Neural cell (in vitro differentiated cells): ENCODE data around the gene YKT6. TPM values are rescaled to one million over a fixed set of nuclear protein-coding genes. Genes with fewer than 3 reads are reported as not detected.

Experiments used
- H2AFZ ChIP-seq: fragments of 200-600, 300-800 bp; sonication (generic), shearing (Covaris generic); 2 replicates; pipeline ENCODE4 v1.6.0; 2014; ENCODE audit warnings: low read depth, mild to moderate bottlenecking, antibody characterized with exemption, low read length, moderate library complexity
- H3F3A ChIP-seq: fragments of 200-600 bp; shearing (Covaris generic); 2 replicates; pipeline ENCODE4 v1.6.1; 2016; ENCODE audit warnings: mild to moderate bottlenecking, moderate library complexity, mixed read lengths, antibody characterized with exemption, low read length; ENCODE audit not compliant: insufficient read depth, poor library complexity, severe bottlenecking
- H3K27ac ChIP-seq: fragments of 200-600, 300-800 bp; sonication (generic), shearing (Covaris generic); 2 replicates; pipeline ENCODE4 v1.5.1; 2014; ENCODE audit warnings: mild to moderate bottlenecking, low read length, moderate library complexity
- H3K27me3 ChIP-seq: fragments of 300-800, 200-600 bp; sonication (generic), shearing (Covaris generic); 2 replicates; pipeline ENCODE4 v1.6.0; 2014; ENCODE audit warnings: mild to moderate bottlenecking, low read depth, low read length, moderate library complexity; ENCODE audit not compliant: insufficient read depth
- H3K36me3 ChIP-seq: fragments of 300-800, 200-600 bp; sonication (generic), shearing (Covaris generic); 2 replicates; pipeline ENCODE4 v1.5.1; 2014; ENCODE audit warnings: mild to moderate bottlenecking, antibody characterized with exemption, low read length, moderate library complexity; ENCODE audit not compliant: insufficient read depth
- H3K4me2 ChIP-seq: fragments of 300-800, 200-600 bp; sonication (generic), shearing (Covaris generic); 2 replicates; pipeline ENCODE4 v1.6.0; 2014; ENCODE audit warnings: mild to moderate bottlenecking, low read length
- H3K4me3 ChIP-seq: fragments of 300-800, 200-600 bp; sonication (generic), shearing (Covaris generic); 2 replicates; pipeline ENCODE4 v1.5.1; 2014; ENCODE audit warnings: mild to moderate bottlenecking, low read length, moderate library complexity
- H3K79me2 ChIP-seq: fragments of 200-600 bp; shearing (Covaris generic); replicated peaks from 2 replicates; pipeline ENCODE4 v1.6.0; 2014; ENCODE audit warnings: mild to moderate bottlenecking, low read length, moderate library complexity; ENCODE audit not compliant: insufficient read depth
- H3K9ac ChIP-seq: fragments of 300-800, 200-600 bp; sonication (generic), shearing (Covaris generic); 2 replicates; pipeline ENCODE4 v1.6.1; 2016; ENCODE audit warnings: mild to moderate bottlenecking, low read length, mixed read lengths
- H3K9me2 ChIP-seq: fragments of 200-600 bp; shearing (Covaris generic); 2 replicates; pipeline ENCODE4 v1.6.1; 2016; ENCODE audit warnings: mild to moderate bottlenecking, low read length, mixed read lengths; ENCODE audit not compliant: insufficient read depth
- H3K9me3 ChIP-seq: fragments of 200-600, 300-800 bp; sonication (generic), shearing (Covaris generic); 2 replicates; pipeline ENCODE4 v1.6.1; 2016; ENCODE audit warnings: mild to moderate bottlenecking, mixed run types, low read length, moderate library complexity, mixed read lengths
- H4K20me1 ChIP-seq: fragments of 200-600 bp; shearing (Covaris generic); 2 replicates; pipeline ENCODE4 v1.6.1; 2016; ENCODE audit warnings: mild to moderate bottlenecking, mixed run types; ENCODE audit not compliant: insufficient read depth
- CTCF ChIP-seq: fragments of 450-650 bp; IDR thresholded peaks from 2 replicates; pipeline ENCODE4 v1.5.1; 2014; ENCODE audit warnings: antibody characterized with exemption, mild to moderate bottlenecking, moderate library complexity; ENCODE audit not compliant: poor library complexity, severe bottlenecking
- EP300 ChIP-seq: fragments of 450-650 bp; conservative IDR thresholded peaks from 2 replicates; pipeline ENCODE4 v1.6.1; 2014; ENCODE audit warnings: antibody characterized with exemption, mild to moderate bottlenecking, moderate library complexity; ENCODE audit not compliant: poor library complexity, severe bottlenecking
- EZH2 ChIP-seq: fragments of 200-600, 300-800 bp; shearing (Covaris generic), sonication (generic); IDR thresholded peaks from 2 replicates; pipeline ENCODE4 v1.6.1; 2014; ENCODE audit warnings: antibody characterized with exemption, low read length, borderline replicate concordance, mild to moderate bottlenecking; ENCODE audit not compliant: insufficient read depth, poor library complexity, severe bottlenecking
- MXI1 ChIP-seq: fragments of 450-650 bp; conservative IDR thresholded peaks from 2 replicates; pipeline ENCODE4 v1.6.1; 2014; ENCODE audit warnings: antibody characterized with exemption, mild to moderate bottlenecking; ENCODE audit not compliant: poor library complexity, severe bottlenecking
- POLR2AphosphoS5 ChIP-seq: IDR thresholded peaks from 2 replicates; pipeline ENCODE4 v1.6.1; 2012
- RAD21 ChIP-seq: fragments of 450-650 bp; conservative IDR thresholded peaks from 2 replicates; pipeline ENCODE4 v1.6.1; 2014; ENCODE audit warnings: antibody characterized with exemption, mild to moderate bottlenecking, moderate library complexity
- REST ChIP-seq: IDR thresholded peaks from 2 replicates; pipeline ENCODE4 v1.6.1; 2012; ENCODE audit warnings: borderline replicate concordance
- SMC3 ChIP-seq: fragments of 450-650 bp; conservative IDR thresholded peaks from 2 replicates; pipeline ENCODE4 v1.6.1; 2014; ENCODE audit warnings: antibody characterized with exemption, mild to moderate bottlenecking, moderate library complexity; ENCODE audit not compliant: poor library complexity
- TAF1 ChIP-seq: IDR thresholded peaks from 2 replicates; pipeline ENCODE4 v1.6.1; 2012; ENCODE audit warnings: low read depth
- polyA plus RNA-seq: library from polyadenylated mRNA; depleted of rRNA; stranded (reverse); fragments of >200 nt; gene quantifications from 2 replicates; pipeline ENCODE4 v1.2.3, GENCODE V29; 2014

The YKT6 gene
- polyA plus RNA-seq, 1 donor from 2014 or later: 93.4 TPM

- Histone ChIP-seq H3F3A (no peaks in the 10 kb centered on the region), H3K9me3 (no peaks in the 10 kb centered on the region), H2AFZ (no peak overlapping the region), H3K4me2 (no peak overlapping the region), H3K27ac (no peak overlapping the region), H3K79me2 (no peaks in the 10 kb centered on the region), H3K27me3 (no peaks in the 10 kb centered on the region), H3K9ac (no peak overlapping the region), H4K20me1 (no peaks in the 10 kb centered on the region), H3K9me2 (no peaks in the 10 kb centered on the region), H3K36me3 (no peaks in the 10 kb centered on the region), H3K4me3 (no peak overlapping the region)
- TF ChIP-seq SMC3 (no peak), CTCF (no peak), RAD21 (no peak), REST (no peak), EZH2 (no peak), POLR2AphosphoS5 (no peak), EP300 (no peak), MXI1 (no peak), TAF1 (no peak)
Observed at GRCh38 chr7:44183386-44183785, 17.4 kb upstream of the YKT6 start.

- Histone ChIP-seq H3K9me2 (no peaks in the 10 kb centered on the region), H3K4me2 (no peak overlapping the region), H2AFZ (no peak overlapping the region), H4K20me1 (no peaks in the 10 kb centered on the region), H3F3A (no peaks in the 10 kb centered on the region), H3K4me3 (no peak overlapping the region), H3K79me2 (no peaks in the 10 kb centered on the region), H3K9me3 (no peaks in the 10 kb centered on the region), H3K9ac (no peak overlapping the region), H3K27me3 (no peaks in the 10 kb centered on the region), H3K27ac (no peak overlapping the region), H3K36me3 (no peaks in the 10 kb centered on the region)
- no peak for TF ChIP-seq CTCF
- TF ChIP-seq REST: no peak
Observed at GRCh38 chr7:44184206-44184872, 16.4 kb upstream of the YKT6 start.
